Kidney epithelial cell (primary cell): ENCODE measurements around the gene LMAN1. TPM values are rescaled to one million over a fixed set of nuclear protein-coding genes. Genes with fewer than 3 reads are reported as not detected.
A peak's percentile ranks its signal among the peaks of the same experiment; 100 is the strongest.

Source experiments
- DNase-seq: peaks from one replicate; pipeline ENCODE4 v3.0.0-alpha.2; 2010; ENCODE audit warnings: low read depth
- H3K27me3 ChIP-seq: 2 replicates; pipeline ENCODE4 v1.6.0; 2011; ENCODE audit warnings: low read length; ENCODE audit not compliant: control insufficient read depth, insufficient read depth
- H3K36me3 ChIP-seq: 2 replicates; pipeline ENCODE4 v1.5.1; 2011; ENCODE audit warnings: low read length; ENCODE audit not compliant: control insufficient read depth, insufficient read depth
- H3K4me3 ChIP-seq: 2 replicates; pipeline ENCODE4 v1.5.1; 2011; ENCODE audit warnings: low read depth, mild to moderate bottlenecking, control low read depth, low read length
- total RNA-seq: library from RNA; depleted of rRNA; stranded (reverse); fragments of >200 nt; gene quantifications from 2 replicates; pipeline ENCODE4 v1.2.3, GENCODE V29; 2015
- TF ChIP-seq, protein P1 (sequence below): IDR thresholded peaks from 2 replicates; pipeline ENCODE4 v1.5.1; 2011; ENCODE audit warnings: mild to moderate bottlenecking, moderate library complexity, low read length, control low read depth, inconsistent platforms; ENCODE audit not compliant: insufficient read depth, poor library complexity, severe bottlenecking

LMAN1 gene
- total RNA-seq, 1 donor from 2014 or later = 118 TPM

DNA sequence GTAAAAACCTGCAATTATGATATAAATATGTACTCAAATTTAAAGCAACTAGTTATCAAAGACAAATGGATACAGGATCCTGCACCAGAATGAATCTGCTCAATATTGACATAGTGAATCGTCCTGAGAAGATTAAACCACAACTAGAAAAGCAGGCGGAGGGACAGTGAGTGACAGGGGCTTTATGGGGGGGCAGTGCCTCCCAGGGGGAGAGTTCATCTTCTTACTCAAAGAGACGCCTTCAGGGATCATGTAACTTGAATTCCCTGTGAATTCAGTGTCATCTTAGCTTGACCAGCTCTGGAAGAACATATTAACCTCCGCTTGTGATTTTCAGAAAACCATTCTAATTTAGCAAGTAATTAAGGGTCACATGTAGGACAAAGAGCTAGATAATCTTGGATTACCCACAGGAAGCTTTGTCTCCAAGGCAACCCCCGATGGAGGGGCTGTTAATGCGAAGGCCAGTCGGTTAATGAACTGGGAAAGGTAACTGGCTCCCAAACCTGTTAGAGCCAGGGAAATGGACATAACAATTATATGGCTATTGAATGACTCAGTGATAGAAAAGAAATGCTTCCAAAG lies 17.4 kb upstream of the LMAN1 start:
- Histone ChIP-seq H3K36me3 (no peaks in the 10 kb centered on the region), H3K27me3 (no peaks in the 10 kb centered on the region), H3K4me3 (no peak overlapping the region)
- DNase-seq = no peak
- TF ChIP-seq, protein P1, sequence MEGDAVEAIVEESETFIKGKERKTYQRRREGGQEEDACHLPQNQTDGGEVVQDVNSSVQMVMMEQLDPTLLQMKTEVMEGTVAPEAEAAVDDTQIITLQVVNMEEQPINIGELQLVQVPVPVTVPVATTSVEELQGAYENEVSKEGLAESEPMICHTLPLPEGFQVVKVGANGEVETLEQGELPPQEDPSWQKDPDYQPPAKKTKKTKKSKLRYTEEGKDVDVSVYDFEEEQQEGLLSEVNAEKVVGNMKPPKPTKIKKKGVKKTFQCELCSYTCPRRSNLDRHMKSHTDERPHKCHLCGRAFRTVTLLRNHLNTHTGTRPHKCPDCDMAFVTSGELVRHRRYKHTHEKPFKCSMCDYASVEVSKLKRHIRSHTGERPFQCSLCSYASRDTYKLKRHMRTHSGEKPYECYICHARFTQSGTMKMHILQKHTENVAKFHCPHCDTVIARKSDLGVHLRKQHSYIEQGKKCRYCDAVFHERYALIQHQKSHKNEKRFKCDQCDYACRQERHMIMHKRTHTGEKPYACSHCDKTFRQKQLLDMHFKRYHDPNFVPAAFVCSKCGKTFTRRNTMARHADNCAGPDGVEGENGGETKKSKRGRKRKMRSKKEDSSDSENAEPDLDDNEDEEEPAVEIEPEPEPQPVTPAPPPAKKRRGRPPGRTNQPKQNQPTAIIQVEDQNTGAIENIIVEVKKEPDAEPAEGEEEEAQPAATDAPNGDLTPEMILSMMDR = no peak

DNA sequence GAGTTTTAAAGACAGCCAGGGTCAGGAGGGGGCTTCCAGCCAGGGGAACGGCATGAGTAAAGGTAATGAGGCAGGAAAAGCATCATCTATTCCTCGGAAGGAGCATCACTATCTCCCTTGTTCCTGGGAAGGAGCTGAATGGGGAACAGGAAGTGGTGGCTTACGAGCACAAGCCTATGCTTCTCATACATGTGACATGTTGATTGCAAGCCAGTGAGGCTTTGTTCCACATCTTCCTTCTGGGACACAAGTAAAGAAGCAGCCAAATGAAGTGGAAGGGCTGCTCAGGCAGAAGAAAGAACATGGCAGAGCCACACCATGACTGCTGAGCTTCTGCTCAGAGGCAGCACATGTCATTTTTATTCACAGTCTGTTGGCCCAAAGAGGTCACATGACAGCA lies 15.1 kb upstream of the LMAN1 start:
- no peak overlapping the region for H3K4me3 ChIP-seq
- no peaks in the 10 kb centered on the region for H3K27me3 ChIP-seq
- no peak for DNase-seq
- no peaks in the 10 kb centered on the region for H3K36me3 ChIP-seq
- TF ChIP-seq, protein P1 = no peak

DNA sequence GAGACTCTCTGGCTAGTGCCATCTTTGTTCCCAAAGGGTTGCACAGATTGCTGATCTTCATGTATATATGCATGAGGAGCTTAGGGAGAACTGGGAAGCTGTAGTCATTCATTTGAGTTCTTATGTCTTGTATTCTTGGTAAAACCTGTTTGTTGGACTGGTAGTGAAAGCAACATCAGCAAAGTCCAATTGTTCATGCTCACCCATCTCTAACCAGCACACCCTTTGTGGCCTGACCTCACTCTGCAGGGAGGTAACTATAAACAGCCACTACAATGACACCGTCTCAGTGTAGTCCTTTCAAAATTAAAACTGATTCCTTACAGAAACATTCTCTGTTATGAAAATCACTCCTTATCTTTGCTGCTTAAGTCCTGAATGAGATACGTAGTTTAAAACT lies 13.9 kb upstream of the LMAN1 start:
- H3K4me3 ChIP-seq = no peak overlapping the region
- peak; percentile 28 for DNase-seq
- no peaks in the 10 kb centered on the region for H3K36me3 ChIP-seq
- TF ChIP-seq, protein P1 = no peak
- H3K27me3 ChIP-seq = no peaks in the 10 kb centered on the region

DNA sequence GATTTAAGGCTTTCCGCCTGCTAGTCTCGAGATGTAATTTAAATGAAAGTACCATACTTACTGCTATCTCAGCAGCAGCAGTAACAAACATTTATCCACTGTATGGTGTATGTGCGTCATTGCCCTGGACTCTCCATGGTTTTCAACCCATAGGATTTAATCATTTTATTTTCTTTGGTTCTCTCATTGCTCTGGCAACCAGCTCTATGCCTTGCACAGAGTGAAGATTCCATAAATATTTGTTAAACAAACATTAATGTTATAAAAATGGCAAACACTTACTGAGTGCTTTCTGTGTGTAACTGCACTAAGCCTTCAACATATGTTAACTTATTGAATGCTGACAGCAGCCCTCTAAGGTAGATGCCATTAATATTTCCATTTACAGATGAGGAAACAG lies 1.3 kb upstream of the LMAN1 start:
- TF ChIP-seq, protein P1 = no peak
- H3K4me3 ChIP-seq = no peak overlapping the region
- H3K36me3 ChIP-seq = no peaks in the 10 kb centered on the region
- no peak for DNase-seq
- no peaks in the 10 kb centered on the region for H3K27me3 ChIP-seq

DNA sequence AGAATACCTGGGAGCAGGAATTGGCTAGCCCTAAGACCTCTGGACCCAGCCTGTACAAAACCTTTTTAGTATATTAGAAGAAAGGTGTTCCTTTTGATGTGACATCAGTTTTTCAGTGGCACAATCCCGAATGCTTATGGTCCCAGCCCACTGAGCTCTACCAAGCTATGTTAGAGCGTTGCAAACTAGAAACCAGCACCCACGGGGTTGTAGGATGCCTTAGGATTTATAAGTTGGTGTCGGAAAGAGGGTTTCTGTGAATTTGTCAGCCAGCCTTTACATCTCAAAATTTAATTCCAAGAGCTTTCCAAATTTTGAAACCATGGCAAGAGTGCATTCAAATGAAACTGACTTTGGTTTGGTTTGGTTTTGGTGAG lies 499 bp upstream of the LMAN1 start:
- Histone ChIP-seq H3K27me3 (no peaks in the 10 kb centered on the region), H3K4me3 (peak overlapping the region; percentile 70), H3K36me3 (no peaks in the 10 kb centered on the region)
- TF ChIP-seq, protein P1 = no peak
- no peak for DNase-seq

DNA sequence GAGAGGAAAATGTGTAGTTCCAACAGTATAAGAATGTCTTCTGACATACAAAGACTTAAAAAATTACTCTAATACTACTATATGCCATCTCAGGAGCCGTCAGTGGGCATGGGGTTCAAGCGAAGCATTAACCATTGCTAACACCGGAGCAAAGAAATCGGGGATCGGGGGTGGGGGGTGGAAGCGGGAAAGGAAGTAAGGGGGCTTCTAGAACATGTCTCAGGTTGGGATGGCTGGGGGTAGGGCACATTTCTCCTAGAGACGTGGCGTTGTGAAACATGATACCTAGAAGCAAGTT lies 702 bp downstream of the LMAN1 start:
- TF ChIP-seq, protein P1 = no peak
- H3K4me3 ChIP-seq = peak overlapping the region; percentile 70
- no peaks in the 10 kb centered on the region for H3K36me3 ChIP-seq
- no peaks in the 10 kb centered on the region for H3K27me3 ChIP-seq
- DNase-seq = peak; percentile 41
